Measurements from ENCODE around the gene SERPINI1. TPM values are rescaled to one million over a fixed set of nuclear protein-coding genes. Genes with fewer than 3 reads are reported as not detected.

SERPINI1 gene
- total and polyA plus RNA-seq, 12 donors: 3.2 to 20.7 (median 9.9) TPM

GRCh38 chr3:167814441-167814951 is 79.0 kb downstream of the SERPINI1 start:
- DNase-seq: no peak
- no peak overlapping the region for H3K4me3 ChIP-seq
- 56 to 69% (median 60%) methylated on average over 4 of the region's 4 CpGs for WGBS, 4 donors
- intact Hi-C loops (cut with DNase I): no loop called here
- H3K27ac ChIP-seq: no peak overlapping the region
- no peaks in the 10 kb centered on the region for H3K36me3 ChIP-seq (replicated peaks in 1 of 2)
- H3K27me3 ChIP-seq: no peaks in the 10 kb centered on the region
- no peaks in the 10 kb centered on the region for H3K4me1 ChIP-seq (replicated peaks in 1 of 2)
- TF ChIP-seq, protein P1, sequence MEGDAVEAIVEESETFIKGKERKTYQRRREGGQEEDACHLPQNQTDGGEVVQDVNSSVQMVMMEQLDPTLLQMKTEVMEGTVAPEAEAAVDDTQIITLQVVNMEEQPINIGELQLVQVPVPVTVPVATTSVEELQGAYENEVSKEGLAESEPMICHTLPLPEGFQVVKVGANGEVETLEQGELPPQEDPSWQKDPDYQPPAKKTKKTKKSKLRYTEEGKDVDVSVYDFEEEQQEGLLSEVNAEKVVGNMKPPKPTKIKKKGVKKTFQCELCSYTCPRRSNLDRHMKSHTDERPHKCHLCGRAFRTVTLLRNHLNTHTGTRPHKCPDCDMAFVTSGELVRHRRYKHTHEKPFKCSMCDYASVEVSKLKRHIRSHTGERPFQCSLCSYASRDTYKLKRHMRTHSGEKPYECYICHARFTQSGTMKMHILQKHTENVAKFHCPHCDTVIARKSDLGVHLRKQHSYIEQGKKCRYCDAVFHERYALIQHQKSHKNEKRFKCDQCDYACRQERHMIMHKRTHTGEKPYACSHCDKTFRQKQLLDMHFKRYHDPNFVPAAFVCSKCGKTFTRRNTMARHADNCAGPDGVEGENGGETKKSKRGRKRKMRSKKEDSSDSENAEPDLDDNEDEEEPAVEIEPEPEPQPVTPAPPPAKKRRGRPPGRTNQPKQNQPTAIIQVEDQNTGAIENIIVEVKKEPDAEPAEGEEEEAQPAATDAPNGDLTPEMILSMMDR (IDR thresholded peaks at IDR 0.05): no peak
- no peak for TF ChIP-seq POLR2A (IDR thresholded peaks at IDR 0.05)
- no peaks in the 10 kb centered on the region for H3K9me3 ChIP-seq (replicated peaks in 1 of 3)

DNA sequence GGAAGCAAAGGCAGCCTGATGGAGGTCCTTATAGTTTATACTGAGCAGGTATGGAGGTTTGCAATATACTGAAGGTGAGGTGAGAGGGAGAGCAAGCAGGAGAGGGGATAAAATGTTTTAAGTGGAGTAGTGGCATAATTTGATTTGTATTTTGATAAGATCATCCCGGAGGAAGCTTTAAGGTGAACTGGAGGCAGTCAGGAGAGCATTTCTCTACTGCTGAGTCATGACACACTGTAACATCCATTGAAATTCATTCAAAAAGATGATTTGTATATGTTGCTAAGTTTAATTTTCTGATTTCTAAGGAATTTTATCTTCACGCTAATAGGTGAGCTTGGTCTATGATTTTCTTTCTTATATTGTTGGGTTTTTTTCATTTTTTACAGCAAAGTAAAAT is 81.4 kb downstream of the SERPINI1 start:
- TF ChIP-seq, protein P1 (IDR thresholded peaks at IDR 0.05): no peak

DNA sequence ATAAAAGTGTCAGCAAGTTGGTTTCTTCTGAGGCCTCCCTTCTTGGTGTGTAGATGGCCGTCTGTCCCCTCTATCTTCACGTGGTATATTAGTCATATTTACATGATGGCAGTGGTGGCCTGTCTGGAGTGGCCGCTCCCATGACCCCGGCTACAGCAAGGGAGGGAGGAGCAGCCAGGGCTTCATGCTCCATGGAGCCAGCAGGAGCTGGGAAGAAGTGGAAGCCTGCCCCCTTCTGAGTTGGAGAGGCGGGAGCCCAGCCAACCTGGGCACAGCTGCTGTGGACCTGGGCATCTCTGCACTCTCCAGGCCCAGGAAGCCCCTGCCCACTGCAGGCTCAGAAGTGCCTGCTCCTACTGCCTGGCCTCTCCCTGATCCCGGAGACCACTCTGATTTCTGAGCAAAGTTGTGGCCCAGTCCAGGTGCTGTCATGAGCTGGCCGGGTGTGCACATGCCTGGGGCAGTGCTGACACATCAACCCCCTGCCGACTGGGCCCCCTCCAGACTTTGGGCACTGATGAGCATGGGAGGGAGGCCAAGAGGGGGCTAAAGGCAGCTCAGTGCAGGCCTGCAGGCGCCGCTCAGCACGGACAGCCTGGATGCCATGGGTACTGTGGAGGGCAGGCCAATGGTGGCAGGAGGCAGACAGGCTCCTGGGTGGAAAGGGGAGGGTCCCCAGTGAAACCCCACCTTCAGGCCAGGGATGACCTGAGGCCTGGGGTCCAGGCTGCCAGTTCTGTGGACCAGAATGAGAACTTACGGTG is 84.8 kb downstream of the SERPINI1 start:
- TF ChIP-seq, protein P1 (IDR thresholded peaks at IDR 0.05): no peak
- no peak for TF ChIP-seq POLR2A (IDR thresholded peaks at IDR 0.05)
- H3K27me3 ChIP-seq: no peaks in the 10 kb centered on the region
- H3K4me1 ChIP-seq (replicated peaks in 1 of 2): no peaks in the 10 kb centered on the region
- no peak overlapping the region for H3K27ac ChIP-seq
- H3K4me3 ChIP-seq: no peak overlapping the region
- no peaks in the 10 kb centered on the region for H3K36me3 ChIP-seq (replicated peaks in 1 of 2)
- DNase-seq: no peak
- H3K9me3 ChIP-seq (replicated peaks in 1 of 3): no peaks in the 10 kb centered on the region
- intact Hi-C loops (cut with DNase I): no loop called here
- WGBS, 4 donors: 80 to 89% (median 88%) methylated on average over 3 to 12 of the region's 12 CpGs

More for the DNA sequence above, 81.4 kb downstream of the SERPINI1 start:
- Histone ChIP-seq H3K4me3 (no peak overlapping the region), H3K27me3 (no peaks in the 10 kb centered on the region), H3K27ac (no peak overlapping the region), H3K9me3 (replicated peaks in 1 of 3) (no peaks in the 10 kb centered on the region), H3K36me3 (replicated peaks in 1 of 2) (no peaks in the 10 kb centered on the region), H3K4me1 (replicated peaks in 1 of 2) (no peaks in the 10 kb centered on the region)
- no peak for DNase-seq
- 63 to 95% (median 91%) methylated on average over 2 of the region's 2 CpGs for WGBS, 4 donors
- intact Hi-C loops (cut with DNase I): no loop called here

- H3K36me3 ChIP-seq (replicated peaks in 1 of 2): no peaks in the 10 kb centered on the region
- no peaks in the 10 kb centered on the region for H3K4me1 ChIP-seq (replicated peaks in 1 of 2)
- no peak overlapping the region for H3K4me3 ChIP-seq
- DNase-seq: no peak
- 93 to 99% (median 96%) methylated on average over 5 to 12 of the region's 12 CpGs for WGBS, 4 donors
- H3K27me3 ChIP-seq: no peaks in the 10 kb centered on the region
- intact Hi-C loops (cut with DNase I): no loop called here
- H3K27ac ChIP-seq: no peak overlapping the region
- no peak for TF ChIP-seq POLR2A (IDR thresholded peaks at IDR 0.05)
- TF ChIP-seq, protein P1 (IDR thresholded peaks at IDR 0.05): no peak
- no peaks in the 10 kb centered on the region for H3K9me3 ChIP-seq (replicated peaks in 1 of 3)
Observed at GRCh38 chr3:167821248-167821805, 85.8 kb downstream of the SERPINI1 start.
